Fibroblast of lung (primary cell): Measurements from ENCODE around the gene BTNL9.

Source experiments
- CTCF ChIP-seq, 2 donors: IDR thresholded peaks in 1 of 2; conservative IDR thresholded peaks in 1 of 2; 1 replicate in 1 of 2; 2 replicates in 1 of 2; pipeline ENCODE4 v1.5.1; 2011 to 2012; ENCODE audit warnings: low read length in 2 of 2, control low read depth in 1 of 2, inconsistent platforms in 1 of 2, low read depth in 1 of 2, mild to moderate bottlenecking in 1 of 2
- EZH2 ChIP-seq: IDR thresholded peaks from 2 replicates; pipeline ENCODE4 v1.5.1; 2012; ENCODE audit warnings: low read length, control low read depth, mild to moderate bottlenecking; ENCODE audit errors: missing control alignments

GRCh38 chr5:181027452-181028031 lies 12.5 kb upstream of the BTNL9 start:
- TF ChIP-seq CTCF (conservative IDR thresholded peaks at IDR 0.05 in 1 of 2, IDR thresholded peaks at IDR 0.05 in 1 of 2; ENCODE audit: low read depth in 1 of 2, low read length in 2 of 2), result no peak
- TF ChIP-seq EZH2, result no peak
